ENCODE results near the gene SOCS7.

Gene SOCS7

DNA sequence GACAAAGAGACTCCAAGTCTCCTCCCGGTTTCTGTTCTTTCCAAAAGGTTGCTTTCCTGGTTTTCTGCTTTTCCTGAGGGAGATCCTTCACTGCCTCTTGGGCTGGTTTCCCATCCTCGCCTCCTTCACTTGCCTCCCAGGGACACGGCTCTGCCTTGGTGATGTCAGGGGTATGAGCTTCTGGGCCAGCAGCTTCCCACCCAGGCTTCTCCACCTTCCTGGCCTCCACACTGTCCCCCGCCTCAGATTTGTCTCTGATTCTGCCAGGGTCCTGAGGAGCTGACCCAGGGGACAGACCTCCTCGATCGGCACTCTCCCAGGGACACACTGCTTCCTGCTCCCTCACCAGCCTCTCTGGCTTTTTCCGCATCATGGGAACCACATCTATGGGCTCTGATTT lies 22.4 kb upstream of the SOCS7 start:
- H3K4me3 ChIP-seq (ENCODE audit: control insufficient read depth, low read depth, low read length) = no peak overlapping the region
- TF ChIP-seq, protein P1, sequence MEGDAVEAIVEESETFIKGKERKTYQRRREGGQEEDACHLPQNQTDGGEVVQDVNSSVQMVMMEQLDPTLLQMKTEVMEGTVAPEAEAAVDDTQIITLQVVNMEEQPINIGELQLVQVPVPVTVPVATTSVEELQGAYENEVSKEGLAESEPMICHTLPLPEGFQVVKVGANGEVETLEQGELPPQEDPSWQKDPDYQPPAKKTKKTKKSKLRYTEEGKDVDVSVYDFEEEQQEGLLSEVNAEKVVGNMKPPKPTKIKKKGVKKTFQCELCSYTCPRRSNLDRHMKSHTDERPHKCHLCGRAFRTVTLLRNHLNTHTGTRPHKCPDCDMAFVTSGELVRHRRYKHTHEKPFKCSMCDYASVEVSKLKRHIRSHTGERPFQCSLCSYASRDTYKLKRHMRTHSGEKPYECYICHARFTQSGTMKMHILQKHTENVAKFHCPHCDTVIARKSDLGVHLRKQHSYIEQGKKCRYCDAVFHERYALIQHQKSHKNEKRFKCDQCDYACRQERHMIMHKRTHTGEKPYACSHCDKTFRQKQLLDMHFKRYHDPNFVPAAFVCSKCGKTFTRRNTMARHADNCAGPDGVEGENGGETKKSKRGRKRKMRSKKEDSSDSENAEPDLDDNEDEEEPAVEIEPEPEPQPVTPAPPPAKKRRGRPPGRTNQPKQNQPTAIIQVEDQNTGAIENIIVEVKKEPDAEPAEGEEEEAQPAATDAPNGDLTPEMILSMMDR (IDR thresholded peaks at IDR 0.05; ENCODE audit: control insufficient read depth, insufficient read depth, low read depth, low read length, missing control alignments) = no peak
- DNase-seq (ENCODE audit: low read depth) = no peak

DNA sequence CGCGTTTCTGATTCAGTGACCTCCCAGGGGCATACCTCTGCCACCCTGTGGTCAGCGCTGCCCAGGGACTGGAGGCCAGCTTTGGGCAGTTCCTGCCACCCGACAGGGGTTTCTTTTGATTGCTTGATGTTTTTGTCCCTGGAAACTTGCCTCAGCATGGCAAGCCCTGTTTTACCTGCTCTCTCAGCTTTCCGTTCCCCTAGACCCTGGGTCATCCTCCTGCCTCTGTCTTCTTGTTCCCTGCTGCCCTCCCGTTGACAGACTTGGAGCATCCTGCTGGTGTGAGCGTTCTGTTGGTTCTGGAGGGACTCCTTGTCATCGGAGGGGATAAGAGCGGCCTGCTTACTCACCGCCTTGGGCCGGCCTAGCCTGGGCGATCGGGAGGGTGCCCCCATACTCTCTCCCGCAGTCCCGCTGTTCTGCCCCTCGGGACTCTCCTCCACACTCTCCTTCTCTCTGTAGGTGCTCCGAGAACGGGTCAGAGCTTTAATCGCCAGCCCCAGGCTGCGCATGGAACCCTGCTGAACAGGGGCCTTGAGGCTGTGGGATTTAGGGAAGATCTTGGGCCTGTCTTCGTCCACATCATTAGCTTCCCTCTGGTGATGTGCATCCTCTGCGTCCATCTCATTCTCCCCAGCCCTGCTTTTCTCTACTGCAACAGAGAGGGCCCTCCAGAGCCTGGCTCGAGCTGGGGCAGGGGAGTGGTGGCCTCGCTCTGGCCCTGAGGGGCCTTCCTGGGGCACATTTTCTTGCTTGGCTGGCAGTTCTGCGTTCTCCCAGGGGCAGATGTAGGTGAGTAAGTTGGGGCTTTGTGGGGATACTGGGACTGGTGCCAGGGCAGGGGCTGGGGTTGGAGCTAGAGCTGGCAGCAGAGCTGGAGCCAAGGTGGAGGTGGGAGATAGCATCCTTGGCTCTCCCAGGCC lies 21.6 kb upstream of the SOCS7 start:
- TF ChIP-seq, protein P1 (IDR thresholded peaks at IDR 0.05; ENCODE audit: control insufficient read depth, insufficient read depth, low read depth, low read length, missing control alignments) = no peak
- no peak for DNase-seq (ENCODE audit: low read depth)
- no peak overlapping the region for H3K4me3 ChIP-seq (ENCODE audit: control insufficient read depth, low read depth, low read length)

DNA sequence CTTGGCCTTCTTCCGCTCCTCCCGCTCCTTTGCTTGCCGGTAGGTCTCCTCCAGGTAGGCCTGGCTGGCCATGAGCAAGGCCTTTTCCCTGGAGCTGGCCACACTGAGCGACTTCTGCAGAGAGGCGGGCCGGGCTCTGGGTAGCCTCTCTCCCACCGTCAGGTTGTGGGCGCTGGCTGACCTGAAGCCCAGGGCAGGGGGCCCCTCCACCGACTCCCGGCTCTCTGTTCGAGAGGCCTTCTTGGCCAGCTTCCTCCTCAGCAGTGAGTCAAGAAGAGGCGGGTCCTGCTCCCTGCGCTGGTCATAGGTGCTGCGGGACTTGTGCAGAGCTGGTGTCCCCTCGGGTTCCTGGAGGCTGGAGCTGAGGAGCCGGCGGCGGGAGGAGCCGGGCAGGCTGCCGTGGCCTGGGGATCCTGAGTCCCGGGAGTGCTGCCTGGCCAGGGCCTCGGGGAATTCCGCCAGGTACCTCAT lies 20.7 kb upstream of the SOCS7 start:
- TF ChIP-seq, protein P1 (IDR thresholded peaks at IDR 0.05; ENCODE audit: control insufficient read depth, insufficient read depth, low read depth, low read length, missing control alignments) = no peak
- no peak for DNase-seq (ENCODE audit: low read depth)
- H3K4me3 ChIP-seq (ENCODE audit: control insufficient read depth, low read depth, low read length) = no peak overlapping the region

DNA sequence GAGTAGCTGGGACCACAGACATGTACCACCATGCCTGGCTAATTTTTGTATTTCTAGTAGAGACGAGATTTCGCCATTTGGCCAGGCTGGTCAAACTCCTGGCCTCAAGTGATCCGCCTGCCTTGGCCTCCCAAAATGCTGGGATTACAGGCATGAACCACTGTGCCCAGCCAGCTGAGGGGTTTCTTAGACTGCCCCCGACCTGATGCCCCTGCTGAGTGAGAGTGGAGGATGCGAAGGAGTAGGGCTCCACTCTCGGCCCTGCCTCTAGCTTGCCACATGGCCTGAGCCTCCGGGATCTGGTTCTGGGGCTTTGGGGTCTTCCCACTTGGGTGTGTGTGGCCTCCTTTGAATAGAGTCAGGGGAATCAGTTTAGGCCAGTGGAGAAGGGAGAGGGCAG lies 18.9 kb upstream of the SOCS7 start:
- DNase-seq (ENCODE audit: low read depth) = no peak
- H3K4me3 ChIP-seq (ENCODE audit: control insufficient read depth, low read depth, low read length) = no peak overlapping the region
- TF ChIP-seq, protein P1 (IDR thresholded peaks at IDR 0.05; ENCODE audit: control insufficient read depth, insufficient read depth, low read depth, low read length, missing control alignments) = no peak

DNA sequence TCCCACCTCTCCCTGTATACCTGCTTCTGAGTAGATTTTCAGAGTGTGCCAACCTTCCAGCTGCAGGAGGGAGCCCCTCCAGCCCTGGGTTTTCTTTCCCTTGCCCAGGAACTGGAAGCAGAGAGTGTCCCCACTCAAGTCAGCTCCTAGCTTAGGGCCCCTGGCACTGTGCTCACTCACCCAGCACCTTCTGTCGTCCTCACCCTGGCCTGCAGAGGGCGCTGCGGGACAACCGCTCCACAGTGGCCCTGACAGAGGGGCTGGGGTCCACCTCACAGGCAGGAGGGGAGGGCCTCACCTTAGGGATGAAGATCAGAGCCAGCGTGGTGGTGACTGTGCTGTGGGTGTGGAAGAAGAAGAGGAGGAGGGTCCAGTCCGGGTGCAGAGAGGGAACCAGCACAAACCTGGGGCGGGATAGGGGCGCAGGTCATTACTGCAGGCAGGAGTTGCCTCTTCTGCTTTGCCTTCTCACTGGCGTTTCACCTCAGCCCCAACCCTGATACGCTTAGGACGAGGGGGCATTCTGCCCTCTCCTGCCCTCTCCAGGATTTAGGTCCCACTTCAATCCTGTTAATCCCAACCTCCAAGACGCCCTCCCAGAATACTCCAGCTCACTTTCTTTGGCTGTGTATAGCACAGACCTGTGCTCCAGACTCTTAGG lies 17.9 kb upstream of the SOCS7 start:
- TF ChIP-seq, protein P1 (IDR thresholded peaks at IDR 0.05; ENCODE audit: control insufficient read depth, insufficient read depth, low read depth, low read length, missing control alignments) = peak; percentile 70
- H3K4me3 ChIP-seq (ENCODE audit: control insufficient read depth, low read depth, low read length) = no peak overlapping the region
- no peak for DNase-seq (ENCODE audit: low read depth)

DNA sequence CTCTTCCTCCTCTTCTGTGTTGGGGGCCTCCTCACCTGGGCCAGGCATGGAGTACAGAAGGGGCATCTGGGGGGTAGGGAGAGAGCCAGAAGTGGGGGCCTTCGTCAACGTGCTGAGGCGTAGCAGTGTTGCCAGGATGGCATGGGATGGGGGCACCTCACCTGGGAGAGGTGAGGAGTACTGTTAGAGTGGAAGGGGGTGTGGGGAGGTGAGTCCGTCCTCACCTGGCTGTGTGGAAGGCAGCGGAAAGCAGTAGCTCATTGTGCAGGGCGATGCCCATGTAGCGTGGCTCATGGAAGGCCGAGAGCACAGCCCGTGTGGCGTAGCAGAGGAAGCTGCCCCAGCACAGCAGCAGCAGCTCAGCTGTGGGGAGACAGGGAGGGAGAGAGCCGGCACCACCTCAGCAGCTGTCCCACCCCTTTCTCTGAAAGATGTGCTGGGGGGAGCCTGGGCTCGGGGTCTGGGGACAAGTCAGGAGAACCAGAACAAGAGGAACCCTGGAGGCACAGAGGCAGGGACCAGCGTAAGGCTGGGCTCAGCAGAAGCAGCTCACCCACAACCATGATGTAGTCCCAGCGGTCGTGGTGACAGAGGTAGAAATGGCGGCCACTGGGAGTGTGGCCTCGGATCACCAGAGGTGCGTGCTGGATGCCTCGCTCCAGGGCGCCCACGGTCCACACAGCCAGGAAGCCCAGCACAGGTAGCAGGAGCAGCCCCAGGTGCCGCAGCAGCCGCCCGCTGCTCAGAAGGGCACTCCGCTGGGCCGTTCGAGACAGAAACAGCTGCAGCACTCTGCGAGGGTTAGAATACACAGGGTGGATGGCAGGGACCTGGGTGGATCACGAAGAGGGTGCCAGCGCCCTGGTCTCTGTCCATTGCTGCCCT lies 16.9 kb upstream of the SOCS7 start:
- H3K4me3 ChIP-seq (ENCODE audit: control insufficient read depth, low read depth, low read length) = no peak overlapping the region
- TF ChIP-seq, protein P1 (IDR thresholded peaks at IDR 0.05; ENCODE audit: control insufficient read depth, insufficient read depth, low read depth, low read length, missing control alignments) = no peak
- no peak for DNase-seq (ENCODE audit: low read depth)

Measured in AG09309 (cell line).